PC-9 (cell line): Measurements from ENCODE around the gene PPP1R9B.

Experiments used
- EZH2 ChIP-seq: fragments of 200-600 bp; sonication (generic); IDR thresholded peaks from 2 replicates; pipeline ENCODE4 v1.8.0; 2017; ENCODE audit warnings: antibody characterized with exemption, low read depth
- TF ChIP-seq, protein P1 (sequence below): fragments of 200-600 bp; sonication (generic); conservative IDR thresholded peaks from 2 replicates; pipeline ENCODE4 v1.6.1; 2017; ENCODE audit warnings: mixed run types, antibody characterized with exemption, mild to moderate bottlenecking, moderate library complexity

DNA sequence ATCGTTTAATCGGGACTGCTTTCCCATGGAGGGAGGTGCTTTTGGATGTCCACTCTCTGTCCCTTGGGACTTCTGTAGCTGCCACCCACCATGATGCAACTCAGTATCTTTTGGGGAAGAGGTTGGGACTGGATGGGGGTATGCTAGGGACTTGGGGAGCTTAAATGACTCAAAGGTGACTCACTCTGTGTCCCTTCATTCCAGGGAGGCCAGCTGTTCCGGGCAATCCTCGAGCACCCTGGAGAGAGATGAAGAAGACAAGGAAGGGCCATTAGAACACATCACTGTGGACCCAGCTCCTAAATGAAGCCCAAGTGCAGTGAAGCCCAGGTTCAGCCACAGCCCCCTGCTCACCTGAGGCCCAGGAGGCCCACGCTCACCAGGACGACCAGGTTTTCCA, 46.3 kb upstream of the PPP1R9B start:
- TF ChIP-seq, protein P1, sequence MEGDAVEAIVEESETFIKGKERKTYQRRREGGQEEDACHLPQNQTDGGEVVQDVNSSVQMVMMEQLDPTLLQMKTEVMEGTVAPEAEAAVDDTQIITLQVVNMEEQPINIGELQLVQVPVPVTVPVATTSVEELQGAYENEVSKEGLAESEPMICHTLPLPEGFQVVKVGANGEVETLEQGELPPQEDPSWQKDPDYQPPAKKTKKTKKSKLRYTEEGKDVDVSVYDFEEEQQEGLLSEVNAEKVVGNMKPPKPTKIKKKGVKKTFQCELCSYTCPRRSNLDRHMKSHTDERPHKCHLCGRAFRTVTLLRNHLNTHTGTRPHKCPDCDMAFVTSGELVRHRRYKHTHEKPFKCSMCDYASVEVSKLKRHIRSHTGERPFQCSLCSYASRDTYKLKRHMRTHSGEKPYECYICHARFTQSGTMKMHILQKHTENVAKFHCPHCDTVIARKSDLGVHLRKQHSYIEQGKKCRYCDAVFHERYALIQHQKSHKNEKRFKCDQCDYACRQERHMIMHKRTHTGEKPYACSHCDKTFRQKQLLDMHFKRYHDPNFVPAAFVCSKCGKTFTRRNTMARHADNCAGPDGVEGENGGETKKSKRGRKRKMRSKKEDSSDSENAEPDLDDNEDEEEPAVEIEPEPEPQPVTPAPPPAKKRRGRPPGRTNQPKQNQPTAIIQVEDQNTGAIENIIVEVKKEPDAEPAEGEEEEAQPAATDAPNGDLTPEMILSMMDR = no peak
- no peak for TF ChIP-seq EZH2
